CD4-positive, alpha-beta memory T cell (primary cell): Measurements from ENCODE around the gene SPPL3. TPM values are rescaled to one million over a fixed set of nuclear protein-coding genes. Genes with fewer than 3 reads are reported as not detected.

Source experiments
- polyA plus RNA-seq, 2 donors: library from polyadenylated mRNA; unstranded; fragments of 300-500 nt; fragmentation: Illumina TruSeq; gene quantifications; one replicate each; pipeline ENCODE4 v1.2.3, GENCODE V29; 2021
- total RNA-seq, 2 experiments: library from RNA; stranded (reverse); gene quantifications; one replicate each; pipeline ENCODE4 v1.2.3, GENCODE V29; 2021

SPPL3 gene
- total and polyA plus RNA-seq, 4 experiments from 2014 or later = 7.4 to 49.4 (median 44.8) TPM

Other genes starting within 250 kb of the SPPL3 start
- 10 to 100 TPM; 75.1 to 88.9 TPM for gene MLEC, start 217.2 kb downstream of the SPPL3 start, total RNA-seq
- gene MLEC, start 217.2 kb downstream of the SPPL3 start, polyA plus RNA-seq = 10 to 100 TPM; 38.9 to 61.4 TPM
- gene UNC119B, start 193.9 kb downstream of the SPPL3 start, total RNA-seq = 10 to 100 TPM; 28.7 to 29.1 TPM
- 1 to 10 TPM; 6.9 to 8.4 TPM for gene UNC119B, start 193.9 kb downstream of the SPPL3 start, polyA plus RNA-seq
- gene ACADS, start 178.5 kb downstream of the SPPL3 start, total RNA-seq = 10 to 100 TPM; 14.9 to 17.1 TPM
- 10 to 100 TPM; 19.2 to 29.9 TPM for gene ACADS, start 178.5 kb downstream of the SPPL3 start, polyA plus RNA-seq
- not detected for gene HNF1A, start 74.2 kb upstream of the SPPL3 start, total RNA-seq
- gene HNF1A, start 74.2 kb upstream of the SPPL3 start, polyA plus RNA-seq = not detected
- gene C12orf43, start 112.1 kb upstream of the SPPL3 start, total RNA-seq = 10 to 100 TPM; 13.8 to 15.4 TPM
- gene C12orf43, start 112.1 kb upstream of the SPPL3 start, polyA plus RNA-seq = 10 to 100 TPM; 16.2 to 17.6 TPM
- gene OASL, start 134.9 kb upstream of the SPPL3 start, total RNA-seq = 1 to 10 TPM; 7.2 to 9.7 TPM
- gene OASL, start 134.9 kb upstream of the SPPL3 start, polyA plus RNA-seq = 1 to 10 TPM; 5.6 to 9.8 TPM
- 1 to 10 TPM; 7.0 to 7.3 TPM for gene P2RX7, start 228.5 kb upstream of the SPPL3 start, total RNA-seq
- 1 to 10 TPM; 3.8 to 8.6 TPM for gene P2RX7, start 228.5 kb upstream of the SPPL3 start, polyA plus RNA-seq